IMR-90 (cell line): ENCODE data around the gene CDT1.

Experiments
- CTCF ChIP-seq: conservative IDR thresholded peaks from 2 replicates; pipeline ENCODE4 v1.5.1; 2012; ENCODE audit warnings: mild to moderate bottlenecking, low read depth, low read length, improper control_type of control experiment
- POLR2A ChIP-seq: IDR thresholded peaks from 2 replicates; pipeline ENCODE4 v1.6.1; 2012; ENCODE audit warnings: mild to moderate bottlenecking, low read depth, low read length

GRCh38 chr16:88773812-88774291 is 29.7 kb upstream of the CDT1 start:
- TF ChIP-seq CTCF (no peak), POLR2A (peak; percentile 47; the same call in 1 of the 2 replicates)
